HepG2 (cell line): Measurements from ENCODE around the gene CLEC16A. TPM values are rescaled to one million over a fixed set of nuclear protein-coding genes. Genes with fewer than 3 reads are reported as not detected.

Source experiments
- ATAC-seq: fragments of 200-7000 bp; cut with Tn5 transposase; 3 replicates; pipeline ENCODE4 v1.9.1; 2020; ENCODE audit warnings: mild to moderate bottlenecking, moderate library complexity
- BruUV-seq: library from RNA; stranded (reverse); fragments of 400-500 nt; replicated peaks from 2 replicates; lab custom pipeline; 2021; lab: Mats Ljungman, UMichigan
- CTCF ChIA-PET: fragments of 300-600 bp; formaldehyde crosslinking; extraction: SDS; loops from one replicate; lab custom pipeline; 2021; ENCODE audit warnings: low total read pairs, inconsistent platforms, low intra/inter-chr PET ratio; lab: Yijun Ruan, JAX
- POLR2A ChIA-PET: fragments of 350-600 bp; sonication (Branson Sonifier 250); formaldehyde crosslinking; loops from one replicate; lab custom pipeline; 2020; ENCODE audit warnings: antibody characterized with exemption, inconsistent platforms; lab: Yijun Ruan, JAX
- DNase-seq: peaks from one replicate; pipeline ENCODE4 v3.0.0-alpha.2; 2015; ENCODE audit warnings: low spot score
- FAIRE-seq: peaks from 3 replicates; lab custom pipeline; 2011; peaks lifted over from hg19 to GRCh38; lab: Jason Lieb, UNC
- H2AFZ ChIP-seq: one replicate; pipeline ENCODE4 v1.6.1; 2011; ENCODE audit warnings: low read length, inconsistent platforms
- H3K27ac ChIP-seq: fragments of 300-600 bp; 3 replicates; pipeline ENCODE4 v1.8.0; 2011; ENCODE audit warnings: mixed run types, mild to moderate bottlenecking, mixed read lengths, low read length, inconsistent platforms; ENCODE audit not compliant: insufficient read depth; ENCODE audit errors: extremely low read length
- H3K27me3 ChIP-seq, 2 experiments: fragments of 200-600 bp in 1 of 2; 2 replicates in 1 of 2; 3 replicates in 1 of 2; pipeline versions ENCODE4 v1.6.0 to v1.8.0; 2011; ENCODE audit warnings: low read length in 2 of 2, mild to moderate bottlenecking in 2 of 2, moderate library complexity in 2 of 2, inconsistent platforms in 1 of 2; ENCODE audit not compliant: insufficient read depth in 2 of 2, control insufficient read depth in 1 of 2
- H3K36me3 ChIP-seq, 2 experiments: fragments of 200-600 bp in 1 of 2; replicated peaks in 1 of 2; 2 replicates in 1 of 2; 3 replicates in 1 of 2; pipeline versions ENCODE4 v1.5.1 to v1.8.0; 2011; ENCODE audit warnings: low read length in 2 of 2, inconsistent platforms in 1 of 2; ENCODE audit not compliant: insufficient read depth in 2 of 2, control insufficient read depth in 1 of 2
- H3K4me1 ChIP-seq: 2 replicates; pipeline ENCODE4 v1.5.1; 2012; ENCODE audit warnings: low read length, inconsistent platforms; ENCODE audit not compliant: insufficient read depth
- H3K4me2 ChIP-seq: 2 replicates; pipeline ENCODE4 v1.6.0; 2011; ENCODE audit warnings: low read depth, low read length, inconsistent platforms
- H3K4me3 ChIP-seq, 3 experiments: fragments of 200-600 bp in 1 of 3; sonication (generic), shearing (Covaris generic) in 1 of 3; replicated peaks in 1 of 3; 2 replicates each; pipeline ENCODE4 v1.5.1; 2011 to 2016; ENCODE audit warnings: low read length in 3 of 3, inconsistent platforms in 2 of 3, low read depth in 2 of 3, mild to moderate bottlenecking in 2 of 3, control low read depth in 1 of 3, mixed read lengths in 1 of 3; ENCODE audit not compliant: insufficient read depth in 1 of 3
- H3K79me2 ChIP-seq: one replicate; pipeline ENCODE4 v1.6.1; 2011; ENCODE audit warnings: low read length, inconsistent platforms; ENCODE audit not compliant: insufficient read depth
- H3K9ac ChIP-seq: 2 replicates; pipeline ENCODE4 v1.6.0; 2011; ENCODE audit warnings: mild to moderate bottlenecking, low read depth, low read length, inconsistent platforms; ENCODE audit not compliant: insufficient read depth
- H3K9me3 ChIP-seq: 2 replicates; pipeline ENCODE4 v1.5.1; 2012; ENCODE audit warnings: mild to moderate bottlenecking, low read length
- H4K20me1 ChIP-seq: 2 replicates; pipeline ENCODE4 v1.6.0; 2011; ENCODE audit warnings: inconsistent platforms, mild to moderate bottlenecking, low read length, moderate library complexity; ENCODE audit not compliant: insufficient read depth
- CHCHD3 ChIP-seq: sonication (generic); formaldehyde crosslinking; IDR thresholded peaks from 2 replicates; pipeline ENCODE4 v1.8.0; 2022; ENCODE audit warnings: mild to moderate bottlenecking, missing genetic modification reagents, moderate library complexity
- DNMT3B ChIP-seq: conservative IDR thresholded peaks from 2 replicates; pipeline ENCODE4 v1.6.1; 2016; ENCODE audit warnings: missing biosample characterization, control low read depth
- MEIS1 ChIP-seq: sonication (generic); formaldehyde crosslinking; IDR thresholded peaks from 2 replicates; pipeline ENCODE4 v1.9.0; 2021; ENCODE audit warnings: mild to moderate bottlenecking, missing genetic modification reagents, moderate library complexity, borderline replicate concordance
- NCOA1 ChIP-seq: sonication (generic); formaldehyde crosslinking; IDR thresholded peaks from 2 replicates; pipeline ENCODE4 v1.9.0; 2021; ENCODE audit warnings: missing genetic modification reagents
- RARG ChIP-seq: sonication (generic); formaldehyde crosslinking; IDR thresholded peaks from 2 replicates; pipeline ENCODE4 v1.4.0; 2020; ENCODE audit warnings: low read depth, mild to moderate bottlenecking, missing genetic modification reagents
- RFXAP ChIP-seq: sonication (generic); formaldehyde crosslinking; IDR thresholded peaks from 2 replicates; pipeline ENCODE4 v1.4.0; 2020; ENCODE audit warnings: missing genetic modification reagents, borderline replicate concordance
- SP5 ChIP-seq: IDR thresholded peaks from 2 replicates; pipeline ENCODE4 v1.6.1; 2016; ENCODE audit warnings: low read depth, borderline replicate concordance
- ZFAT ChIP-seq: sonication (generic); formaldehyde crosslinking; conservative IDR thresholded peaks from 2 replicates; pipeline ENCODE4 v1.8.1; 2023; ENCODE audit warnings: missing genetic modification reagents, inconsistent platforms
- ZFP36L2 ChIP-seq: sonication (generic); formaldehyde crosslinking; IDR thresholded peaks from 2 replicates; pipeline ENCODE4 v1.4.0; 2020; ENCODE audit warnings: missing genetic modification reagents
- ZNF256 ChIP-seq: sonication (generic); formaldehyde crosslinking; conservative IDR thresholded peaks from 2 replicates; pipeline ENCODE4 v1.4.0; 2020; ENCODE audit warnings: missing genetic modification reagents
- WGBS: methylation state at CpG from one replicate; pipeline ENCODE4 v1.1.6; 2017; ENCODE audit warnings: low lambda C conversion rate; 5-methylcytosine and 5-hydroxymethylcytosine counted together
- in situ Hi-C: cut with HindIII; loops from 2 replicates; pipeline ENCODE4 v1.10.0; 2017; ENCODE audit warnings: low pct_unique_long_range_greater_than_20kb; ENCODE audit not compliant: extremely low pct_ligation_motif_present
- intact Hi-C: fragments of 100-400 bp; cut with micrococcal nuclease; formaldehyde crosslinking; loops from one replicate; pipeline ENCODE4 v1.10.0; 2022; ENCODE audit not compliant: unreplicated experiment
- polyA plus RNA-seq, 8 experiments: library from polyadenylated mRNA; depleted of rRNA in 3 of 8; stranded (reverse) in 7 of 8; unstranded in 1 of 8; fragments of >200 nt; fragmentation: Illumina TruSeq in 4 of 8; extraction: Trizol in 4 of 8; gene quantifications; 2 replicates each; pipeline versions ENCODE4 v1.2.1 to v1.2.3, GENCODE V29; 2011 to 2016; ENCODE audit warnings: low read depth in 4 of 8, missing spikeins in 1 of 8, mixed read lengths in 1 of 8; ENCODE audit not compliant: insufficient read depth in 1 of 8
- total RNA-seq, 5 experiments: library from RNA; depleted of rRNA; stranded (reverse); fragments of >200 nt; fragmentation: Illumina TruSeq; extraction: Trizol; gene quantifications; 2 replicates each; pipeline ENCODE4 v1.2.3, GENCODE V29; 2016; ENCODE audit warnings: low read depth in 1 of 5
- TF ChIP-seq, protein P1 (sequence below): sonication (generic); formaldehyde crosslinking; conservative IDR thresholded peaks from 2 replicates; pipeline ENCODE4 v1.8.0; 2022; ENCODE audit warnings: low read depth, missing genetic modification reagents
- TF ChIP-seq, protein P2 (sequence below): sonication (generic); formaldehyde crosslinking; IDR thresholded peaks from 2 replicates; pipeline ENCODE4 v1.5.0; 2020; ENCODE audit warnings: mild to moderate bottlenecking, missing genetic modification reagents
- TF ChIP-seq, protein P3 (sequence below): sonication (generic); formaldehyde crosslinking; IDR thresholded peaks from 2 replicates; pipeline ENCODE4 v1.4.0; 2020; ENCODE audit warnings: mild to moderate bottlenecking, missing genetic modification reagents

Gene CLEC16A
- total and polyA plus RNA-seq, 2 of the 13 experiments (the other 11 are each of a cell fraction or from before 2014, with no cell fraction given) = 8.5 to 10.3 TPM

DNA sequence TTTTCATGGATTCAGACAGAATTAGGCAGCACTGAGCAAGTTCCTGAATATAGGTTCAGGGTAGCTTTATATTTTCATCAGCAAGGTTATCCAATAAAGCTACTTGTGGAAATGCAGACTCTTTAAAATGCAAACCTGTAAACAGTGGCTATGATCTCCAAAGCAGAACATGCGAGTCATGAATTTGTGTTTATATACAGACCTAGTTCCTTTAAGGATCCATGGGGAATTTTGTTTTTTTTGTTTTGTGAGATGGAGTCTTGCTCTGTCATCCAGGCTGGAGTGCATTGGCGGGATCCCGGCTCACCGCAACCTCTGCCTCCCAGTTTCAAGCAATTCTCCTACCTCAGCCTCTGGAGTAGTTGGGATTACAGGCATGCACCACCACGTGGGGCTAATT, 14.8 kb downstream of the CLEC16A start (continued):
- TF ChIP-seq RFXAP (no peak), ZFP36L2 (CRISPR knock-in tag) (no peak), ZFAT (CRISPR knock-in tag) (no peak)
- TF ChIP-seq, protein P1, sequence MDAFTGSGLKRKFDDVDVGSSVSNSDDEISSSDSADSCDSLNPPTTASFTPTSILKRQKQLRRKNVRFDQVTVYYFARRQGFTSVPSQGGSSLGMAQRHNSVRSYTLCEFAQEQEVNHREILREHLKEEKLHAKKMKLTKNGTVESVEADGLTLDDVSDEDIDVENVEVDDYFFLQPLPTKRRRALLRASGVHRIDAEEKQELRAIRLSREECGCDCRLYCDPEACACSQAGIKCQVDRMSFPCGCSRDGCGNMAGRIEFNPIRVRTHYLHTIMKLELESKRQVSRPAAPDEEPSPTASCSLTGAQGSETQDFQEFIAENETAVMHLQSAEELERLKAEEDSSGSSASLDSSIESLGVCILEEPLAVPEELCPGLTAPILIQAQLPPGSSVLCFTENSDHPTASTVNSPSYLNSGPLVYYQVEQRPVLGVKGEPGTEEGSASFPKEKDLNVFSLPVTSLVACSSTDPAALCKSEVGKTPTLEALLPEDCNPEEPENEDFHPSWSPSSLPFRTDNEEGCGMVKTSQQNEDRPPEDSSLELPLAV (CRISPR knock-in tag) = no peak
- TF ChIP-seq, protein P2, sequence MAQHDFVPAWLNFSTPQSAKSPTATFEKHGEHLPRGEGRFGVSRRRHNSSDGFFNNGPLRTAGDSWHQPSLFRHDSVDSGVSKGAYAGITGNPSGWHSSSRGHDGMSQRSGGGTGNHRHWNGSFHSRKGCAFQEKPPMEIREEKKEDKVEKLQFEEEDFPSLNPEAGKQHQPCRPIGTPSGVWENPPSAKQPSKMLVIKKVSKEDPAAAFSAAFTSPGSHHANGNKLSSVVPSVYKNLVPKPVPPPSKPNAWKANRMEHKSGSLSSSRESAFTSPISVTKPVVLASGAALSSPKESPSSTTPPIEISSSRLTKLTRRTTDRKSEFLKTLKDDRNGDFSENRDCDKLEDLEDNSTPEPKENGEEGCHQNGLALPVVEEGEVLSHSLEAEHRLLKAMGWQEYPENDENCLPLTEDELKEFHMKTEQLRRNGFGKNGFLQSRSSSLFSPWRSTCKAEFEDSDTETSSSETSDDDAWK (CRISPR knock-in tag) = no peak
- TF ChIP-seq, all 625 proteins: peak for 0

DNA sequence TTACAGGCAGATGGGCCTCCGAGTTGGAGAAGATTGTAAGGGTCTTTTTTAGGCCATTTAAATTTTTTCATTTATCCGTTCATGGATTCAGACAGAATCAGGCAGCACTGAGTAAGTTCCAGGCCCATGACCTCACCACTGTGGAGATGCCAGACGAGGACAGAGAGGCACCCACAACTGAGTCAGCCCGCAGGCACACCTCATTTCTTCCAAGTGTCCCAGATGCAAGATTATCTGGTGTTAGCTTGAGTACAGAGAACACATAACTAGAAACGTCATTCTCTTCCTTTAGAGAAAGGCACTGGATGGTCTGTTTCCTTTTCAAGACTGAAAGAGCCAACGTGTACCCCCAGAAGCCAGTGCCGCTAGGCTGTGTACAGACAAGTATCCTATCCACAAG, 16.9 kb downstream of the CLEC16A start:
- Histone ChIP-seq H3K79me2 (no peaks in the 10 kb centered on the region), H3K4me3 (no peak overlapping the region), H3K27ac (no peak overlapping the region), H2AFZ (no peak overlapping the region), H3K36me3 (peaks cover 10 to 31% of the 10 kb centered on the region in 2 experiments), H3K4me1 (peaks cover 5% of the 10 kb centered on the region), H3K27me3 (no peaks in the 10 kb centered on the region), H3K4me2 (no peak overlapping the region), H4K20me1 (no peaks in the 10 kb centered on the region; the same call in 1 of the 2 replicates), H3K9ac (no peak overlapping the region), H3K9me3 (no peaks in the 10 kb centered on the region)
- intact Hi-C loops = loop anchor here (5.0 kb wide), 1 partner anchor 571 kb away; no protein-coding TSS in a partner anchor
- ChIA-PET POLR2A (no interaction called here), CTCF (no interaction called here)
- FAIRE-seq (no peak), DNase-seq (no peak), ATAC-seq (no peak)
- WGBS = 89% methylated on average over 7 of the region's 7 CpGs
- in situ Hi-C loops = loop anchor here (10.0 kb wide), 1 partner anchor 404 kb away; no protein-coding TSS in a partner anchor
- BruUV-seq = no TSS peak
- TF ChIP-seq, protein P3, sequence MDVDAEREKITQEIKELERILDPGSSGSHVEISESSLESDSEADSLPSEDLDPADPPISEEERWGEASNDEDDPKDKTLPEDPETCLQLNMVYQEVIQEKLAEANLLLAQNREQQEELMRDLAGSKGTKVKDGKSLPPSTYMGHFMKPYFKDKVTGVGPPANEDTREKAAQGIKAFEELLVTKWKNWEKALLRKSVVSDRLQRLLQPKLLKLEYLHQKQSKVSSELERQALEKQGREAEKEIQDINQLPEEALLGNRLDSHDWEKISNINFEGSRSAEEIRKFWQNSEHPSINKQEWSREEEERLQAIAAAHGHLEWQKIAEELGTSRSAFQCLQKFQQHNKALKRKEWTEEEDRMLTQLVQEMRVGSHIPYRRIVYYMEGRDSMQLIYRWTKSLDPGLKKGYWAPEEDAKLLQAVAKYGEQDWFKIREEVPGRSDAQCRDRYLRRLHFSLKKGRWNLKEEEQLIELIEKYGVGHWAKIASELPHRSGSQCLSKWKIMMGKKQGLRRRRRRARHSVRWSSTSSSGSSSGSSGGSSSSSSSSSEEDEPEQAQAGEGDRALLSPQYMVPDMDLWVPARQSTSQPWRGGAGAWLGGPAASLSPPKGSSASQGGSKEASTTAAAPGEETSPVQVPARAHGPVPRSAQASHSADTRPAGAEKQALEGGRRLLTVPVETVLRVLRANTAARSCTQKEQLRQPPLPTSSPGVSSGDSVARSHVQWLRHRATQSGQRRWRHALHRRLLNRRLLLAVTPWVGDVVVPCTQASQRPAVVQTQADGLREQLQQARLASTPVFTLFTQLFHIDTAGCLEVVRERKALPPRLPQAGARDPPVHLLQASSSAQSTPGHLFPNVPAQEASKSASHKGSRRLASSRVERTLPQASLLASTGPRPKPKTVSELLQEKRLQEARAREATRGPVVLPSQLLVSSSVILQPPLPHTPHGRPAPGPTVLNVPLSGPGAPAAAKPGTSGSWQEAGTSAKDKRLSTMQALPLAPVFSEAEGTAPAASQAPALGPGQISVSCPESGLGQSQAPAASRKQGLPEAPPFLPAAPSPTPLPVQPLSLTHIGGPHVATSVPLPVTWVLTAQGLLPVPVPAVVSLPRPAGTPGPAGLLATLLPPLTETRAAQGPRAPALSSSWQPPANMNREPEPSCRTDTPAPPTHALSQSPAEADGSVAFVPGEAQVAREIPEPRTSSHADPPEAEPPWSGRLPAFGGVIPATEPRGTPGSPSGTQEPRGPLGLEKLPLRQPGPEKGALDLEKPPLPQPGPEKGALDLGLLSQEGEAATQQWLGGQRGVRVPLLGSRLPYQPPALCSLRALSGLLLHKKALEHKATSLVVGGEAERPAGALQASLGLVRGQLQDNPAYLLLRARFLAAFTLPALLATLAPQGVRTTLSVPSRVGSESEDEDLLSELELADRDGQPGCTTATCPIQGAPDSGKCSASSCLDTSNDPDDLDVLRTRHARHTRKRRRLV (CRISPR knock-in tag) = no peak
- TF ChIP-seq NCOA1 (CRISPR knock-in tag) = no peak
- no peak for TF ChIP-seq MEIS1 (CRISPR knock-in tag)
- TF ChIP-seq ZNF256 = no peak
- no peak for TF ChIP-seq RARG (CRISPR knock-in tag)
- no peak for TF ChIP-seq SP5 (CRISPR knock-in tag)
- no peak for TF ChIP-seq DNMT3B (CRISPR knock-in tag)
- no peak for TF ChIP-seq CHCHD3
